GM18520 (cell line): ENCODE results near the gene RXFP3.
"Not testable (repeated sequence)": the region's sequence is repeated elsewhere in the genome, so short reads cannot be mapped to it uniquely, and the experiment has no call there.

Source experiments
- ATAC-seq: cut with Tn5 transposase; IDR thresholded peaks from one replicate; pipeline ENCODE4 v1.9.1; 2021; ENCODE audit not compliant: unreplicated experiment

The RXFP3 gene

GRCh38 chr5:33936381-33937016 lies at the start of gene RXFP3:
RXFP3 (plus strand) TSS chr5:33936386; CDS start chr5:33936741, 355 bp downstream.
- ATAC-seq, result no peak

GRCh38 chr5:33887268-33887667 lies 48.9 kb upstream of the RXFP3 start:
- no peak for ATAC-seq

- ATAC-seq, result no peak
Observed at GRCh38 chr5:33888587-33888986, 47.6 kb upstream of the RXFP3 start.

DNA sequence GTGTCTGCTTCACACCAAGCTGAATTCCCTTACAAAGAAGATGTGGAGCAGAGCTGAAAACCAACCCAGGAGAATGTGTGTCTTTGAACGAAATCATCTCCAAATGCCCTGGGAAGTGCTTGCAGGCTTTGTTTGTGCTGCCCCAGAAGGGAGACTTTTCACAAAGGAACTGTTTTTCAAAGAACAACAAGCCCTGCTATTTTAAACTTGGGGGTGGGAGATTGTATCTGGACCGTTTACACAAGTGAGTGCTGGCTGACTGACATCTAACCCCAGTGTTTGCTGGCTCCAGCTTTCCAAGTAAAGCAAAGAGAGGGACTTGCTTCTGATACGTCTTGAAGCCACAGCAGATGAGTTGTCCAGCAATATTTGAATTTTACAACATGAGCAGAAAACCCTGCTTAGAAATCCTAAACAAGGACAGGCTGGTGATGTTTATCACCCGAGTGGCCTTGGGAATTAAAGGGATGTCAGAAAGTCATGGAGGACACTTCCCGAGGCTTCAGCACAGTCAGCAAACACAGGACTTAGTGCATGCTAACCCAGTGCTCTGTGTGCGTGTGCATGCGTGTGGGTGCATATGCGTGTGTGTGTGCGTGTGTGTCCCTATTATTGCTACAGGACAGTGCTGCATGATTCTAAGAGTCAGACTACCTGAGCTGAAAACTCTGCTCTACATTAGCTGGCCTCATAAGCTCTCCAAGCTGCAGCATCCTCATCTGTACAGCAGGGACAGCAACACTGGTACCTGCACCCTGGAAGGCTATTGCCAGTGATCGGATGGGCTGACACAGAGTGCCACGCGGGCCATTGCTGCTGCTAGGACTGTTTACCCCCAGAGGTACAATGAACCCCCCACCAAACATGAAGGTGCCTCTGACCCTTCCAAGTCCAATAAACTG lies 45.8 kb upstream of the RXFP3 start:
- no peak for ATAC-seq

DNA sequence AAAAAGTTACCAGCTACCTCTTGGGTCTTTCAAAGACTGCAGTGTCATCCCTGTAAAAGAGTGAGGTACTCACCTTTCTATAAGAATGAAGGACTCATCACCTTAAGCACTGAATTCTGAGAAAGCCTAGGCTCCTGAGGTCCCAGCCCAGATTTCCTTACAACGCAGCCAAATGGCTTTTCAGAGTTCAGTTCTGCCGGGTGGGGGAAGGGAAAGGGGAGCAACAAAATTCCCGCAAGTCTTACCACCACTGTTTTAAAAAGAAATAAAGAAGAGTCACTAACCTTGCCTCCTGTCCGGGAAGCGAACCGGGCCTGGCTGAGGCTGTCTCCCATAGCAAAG lies 44.8 kb upstream of the RXFP3 start:
- no peak for ATAC-seq

GRCh38 chr5:33891788-33892619 lies 44.2 kb upstream of the RXFP3 start, which contains the start of gene ADAMTS12:
ADAMTS12 (minus strand) TSS chr5:33891990; CDS start chr5:33891856, 134 bp downstream.
- ATAC-seq, result no peak

- ATAC-seq, result no peak
Observed at GRCh38 chr5:33892620-33893137, 43.5 kb upstream of the RXFP3 start.

- ATAC-seq, result no peak
Observed at GRCh38 chr5:33894566-33894965, 41.6 kb upstream of the RXFP3 start.

- ATAC-seq, result no peak
Observed at GRCh38 chr5:33901156-33901555, 35.0 kb upstream of the RXFP3 start.

DNA sequence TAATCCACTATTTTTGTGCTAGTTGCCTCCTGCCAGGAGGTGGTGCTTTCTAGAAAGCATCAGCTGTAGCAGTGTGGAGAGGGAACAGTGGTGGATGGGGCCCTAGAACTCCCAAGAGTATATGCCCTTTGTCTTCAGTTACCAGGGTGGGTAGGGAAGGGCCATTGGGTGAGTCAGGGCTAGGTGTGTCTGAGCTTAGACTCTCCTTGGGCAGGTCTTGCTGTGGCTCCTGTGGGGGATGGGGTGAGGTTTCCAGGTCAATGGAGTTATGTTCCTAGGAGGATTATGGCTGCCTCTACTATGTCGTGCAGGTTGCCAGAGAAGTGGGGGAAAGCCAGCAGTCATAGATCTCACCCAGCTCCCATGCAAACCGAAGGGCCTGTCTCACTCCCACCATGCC lies 33.1 kb upstream of the RXFP3 start:
- ATAC-seq, result no peak

DNA sequence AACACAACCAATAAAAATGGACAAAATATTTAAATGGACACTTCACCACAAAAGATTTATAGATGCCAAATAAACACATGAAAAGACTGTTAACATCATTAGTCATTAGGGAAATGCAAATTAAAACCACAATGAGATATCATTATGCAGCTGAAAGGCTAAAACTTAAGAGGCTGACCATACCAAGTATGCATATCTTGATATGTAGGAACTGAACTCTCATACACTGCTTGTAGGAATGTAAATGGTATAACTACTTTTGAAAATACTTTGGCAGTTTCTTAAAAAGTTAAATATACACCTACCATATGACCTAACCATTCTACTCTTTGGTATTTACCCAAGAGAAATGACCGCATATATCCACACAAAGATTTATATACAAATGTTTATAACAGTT lies 30.8 kb upstream of the RXFP3 start:
- ATAC-seq, result no peak

DNA sequence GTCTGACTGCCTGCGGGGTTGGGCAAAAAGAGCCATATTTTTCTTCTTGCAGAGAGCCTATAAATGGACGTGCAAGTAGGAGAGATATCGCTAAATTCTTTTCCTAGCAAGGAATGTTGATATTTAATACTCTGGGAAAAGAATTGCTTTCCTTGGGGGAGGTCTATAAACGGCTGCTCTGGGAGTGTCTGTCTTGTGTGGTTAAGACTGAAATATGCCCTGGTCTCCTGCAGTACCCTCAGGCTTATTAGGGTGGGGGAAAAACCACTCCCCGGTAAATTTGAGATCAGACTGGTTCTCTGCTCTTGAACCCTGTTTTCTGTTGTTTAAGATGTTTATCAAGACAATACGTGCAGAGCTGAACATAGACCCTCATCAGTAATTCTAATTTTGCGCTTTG lies 29.9 kb upstream of the RXFP3 start:
- not testable (repeated sequence) for ATAC-seq

DNA sequence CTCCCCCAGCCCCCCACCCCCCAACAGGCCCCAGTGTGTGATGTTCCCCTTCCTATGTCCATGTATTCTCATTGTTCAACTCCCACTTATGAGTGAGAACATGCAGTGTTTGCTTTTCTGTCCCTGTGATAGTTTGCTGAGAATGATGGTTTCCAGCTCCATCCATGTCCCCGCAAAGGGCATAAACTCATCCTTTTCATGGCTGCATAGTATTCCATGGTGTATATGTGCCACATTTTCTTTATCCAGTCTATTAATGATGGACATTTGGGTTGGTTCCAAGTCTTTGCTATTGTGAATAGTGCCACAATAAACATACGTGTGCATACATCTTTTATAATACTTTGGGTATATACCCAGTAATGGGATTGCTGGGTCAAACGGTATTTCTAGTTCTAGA lies 21.3 kb upstream of the RXFP3 start:
- not testable (repeated sequence) for ATAC-seq

DNA sequence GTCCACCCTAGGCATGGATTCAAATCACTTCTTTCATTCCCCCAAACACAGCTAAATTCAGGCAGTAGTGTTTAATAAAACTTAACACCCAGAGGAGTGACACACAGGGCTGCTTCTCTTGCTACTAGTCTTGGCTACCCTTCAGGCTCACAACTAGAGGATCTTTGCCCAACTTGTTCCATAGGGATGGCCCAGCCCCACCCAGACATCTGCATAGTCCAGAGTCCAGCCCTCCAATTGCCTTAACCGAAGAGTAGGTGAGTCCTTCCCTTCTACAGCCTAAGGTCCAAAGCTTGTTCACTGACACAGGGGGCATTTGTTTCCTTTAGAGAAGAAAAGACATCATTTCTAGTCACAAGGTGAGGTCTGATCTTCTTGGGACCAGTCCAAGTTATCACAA lies 15.2 kb upstream of the RXFP3 start:
- ATAC-seq, result no peak

DNA sequence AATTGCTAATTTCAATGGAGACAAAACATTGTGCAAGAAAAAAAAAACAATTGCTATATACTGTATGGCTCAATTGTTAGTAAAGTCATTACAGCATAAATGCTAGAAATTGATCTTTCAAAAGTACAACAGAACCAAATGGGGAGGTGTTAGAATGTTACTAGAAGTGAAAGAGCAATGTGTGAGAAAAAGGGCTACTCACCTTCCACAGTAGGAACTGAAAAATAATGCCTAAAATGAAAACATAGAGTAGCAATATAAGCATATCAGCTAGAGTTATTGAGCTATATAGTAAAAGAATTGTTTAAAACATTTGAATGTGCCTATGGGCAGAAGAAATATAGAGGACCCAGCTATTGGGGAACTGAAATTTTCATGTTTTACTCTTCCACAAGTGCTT lies 10.9 kb upstream of the RXFP3 start:
- no peak for ATAC-seq

DNA sequence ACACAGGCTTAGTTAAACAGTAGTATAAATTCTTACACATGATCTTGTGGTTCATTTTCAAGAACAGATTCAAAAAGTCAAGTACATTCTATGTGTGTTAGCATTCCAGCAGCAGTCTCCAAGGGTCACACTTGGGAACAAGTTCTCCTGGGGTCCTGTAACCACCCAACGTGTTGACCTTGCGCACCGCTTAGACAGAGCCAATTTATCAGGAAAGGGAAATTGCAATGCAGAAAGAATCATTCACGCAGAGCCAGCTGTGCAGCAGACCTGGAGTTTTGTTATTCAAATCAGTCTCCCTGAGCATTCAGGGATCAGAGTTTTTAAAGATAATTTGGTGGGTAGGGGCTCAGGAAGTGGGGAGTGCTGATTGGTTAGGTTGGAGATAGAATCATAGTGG lies 8.5 kb upstream of the RXFP3 start:
- ATAC-seq, result no peak

GRCh38 chr5:33928283-33928682 lies 7.9 kb upstream of the RXFP3 start:
- no peak for ATAC-seq

DNA sequence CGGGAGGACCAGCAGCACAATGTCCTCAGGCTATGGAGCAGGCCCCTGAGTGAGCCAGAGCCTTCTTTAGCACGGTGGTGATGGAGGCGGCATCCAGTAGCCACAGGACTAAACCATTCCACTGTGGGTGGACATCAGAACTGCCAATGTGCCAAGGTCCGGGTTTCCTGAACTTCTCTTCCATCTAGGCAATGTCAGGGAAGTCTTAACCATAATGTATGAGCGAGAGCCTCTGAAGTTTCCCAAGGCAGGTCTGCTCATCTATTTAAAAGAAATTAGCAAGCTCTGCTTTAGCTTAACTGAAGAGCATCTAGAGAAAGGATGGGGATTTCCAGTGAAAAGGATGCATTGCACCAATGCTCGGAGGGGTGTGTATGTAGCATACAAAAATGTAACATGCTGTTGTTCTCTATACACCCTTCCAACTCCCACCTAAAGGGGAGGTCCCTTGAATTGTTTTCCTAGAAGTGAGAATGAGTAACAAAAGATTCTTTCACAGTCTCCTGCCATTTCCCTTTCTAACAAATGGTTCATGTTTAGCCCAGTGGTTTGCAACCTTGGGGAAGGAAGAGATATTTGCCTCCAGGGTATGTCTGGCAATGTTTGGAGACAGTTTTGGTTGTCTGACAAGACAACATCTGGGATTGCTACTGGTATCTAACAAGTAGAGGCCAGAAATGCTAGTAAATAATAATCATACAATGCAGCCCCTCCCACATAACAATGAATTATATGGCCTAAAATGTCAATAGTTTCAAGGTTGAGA lies 6.1 kb upstream of the RXFP3 start:
- no peak for ATAC-seq

- no peak for ATAC-seq
Observed at GRCh38 chr5:33931136-33931535, 5.0 kb upstream of the RXFP3 start.

DNA sequence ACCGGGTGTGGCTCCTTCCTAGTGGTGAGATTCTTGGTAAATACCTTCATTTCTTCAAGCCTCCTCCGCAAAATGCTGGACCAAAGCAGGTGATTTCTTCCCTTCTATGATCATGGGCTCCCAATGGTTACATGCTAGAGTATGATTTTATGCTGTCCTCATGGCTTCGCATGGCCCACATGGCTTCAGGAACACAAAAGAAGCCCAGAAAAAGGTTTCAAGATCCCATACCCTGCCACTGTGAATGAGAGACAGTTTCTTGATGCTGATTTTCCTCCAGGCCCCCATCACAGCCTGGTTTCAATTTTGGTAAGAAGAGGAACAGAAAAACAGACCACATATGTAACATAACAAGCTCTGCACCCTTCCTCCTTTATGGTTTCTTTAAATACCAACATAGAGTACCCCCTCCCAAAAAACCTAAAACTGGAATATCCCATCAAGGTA lies 2.4 kb upstream of the RXFP3 start:
- ATAC-seq, result peak; percentile 66
